GM21576 (cell line): ENCODE measurements around the gene PLEKHH3.

Source experiments
- ATAC-seq: cut with Tn5 transposase; IDR thresholded peaks from one replicate; pipeline ENCODE4 v1.9.1; 2021; ENCODE audit warnings: mild to moderate bottlenecking, moderate library complexity; ENCODE audit not compliant: unreplicated experiment

The PLEKHH3 gene

GRCh38 chr17:42676424-42677011, at the start of gene PLEKHH3:
PLEKHH3 (minus strand) TSS chr17:42676994; CDS start chr17:42676563, 431 bp downstream.
- no peak for ATAC-seq

GRCh38 chr17:42725143-42725542, 48.3 kb upstream of the PLEKHH3 start:
- ATAC-seq, result no peak

GRCh38 chr17:42723636-42724035, 46.8 kb upstream of the PLEKHH3 start:
- no peak for ATAC-seq

GRCh38 chr17:42720996-42721583, 44.3 kb upstream of the PLEKHH3 start:
- no peak for ATAC-seq

- ATAC-seq, result no peak
Measured at GRCh38 chr17:42709561-42709960, 32.8 kb upstream of the PLEKHH3 start.

- ATAC-seq, result no peak
Measured at GRCh38 chr17:42708588-42708987, 31.8 kb upstream of the PLEKHH3 start.

- ATAC-seq, result no peak
Measured at GRCh38 chr17:42706732-42707131, 29.9 kb upstream of the PLEKHH3 start.

GRCh38 chr17:42704837-42705494, 28.2 kb upstream of the PLEKHH3 start:
- ATAC-seq, result peak; percentile 68

GRCh38 chr17:42704490-42704836, 27.7 kb upstream of the PLEKHH3 start:
- no peak for ATAC-seq

- no peak for ATAC-seq
Measured at GRCh38 chr17:42702446-42702845, 25.7 kb upstream of the PLEKHH3 start.

GRCh38 chr17:42700586-42701289, 23.9 kb upstream of the PLEKHH3 start:
- ATAC-seq, result no peak

- ATAC-seq, result no peak
Measured at GRCh38 chr17:42699415-42699740, 22.6 kb upstream of the PLEKHH3 start.

GRCh38 chr17:42698736-42699414, 22.1 kb upstream of the PLEKHH3 start:
- no peak for ATAC-seq

- no peak for ATAC-seq
Measured at GRCh38 chr17:42697108-42697811, 20.5 kb upstream of the PLEKHH3 start.

- ATAC-seq, result no peak
Measured at GRCh38 chr17:42695500-42695899, 18.7 kb upstream of the PLEKHH3 start.

GRCh38 chr17:42694524-42694923, 17.7 kb upstream of the PLEKHH3 start:
- no peak for ATAC-seq

GRCh38 chr17:42692489-42692888, 15.7 kb upstream of the PLEKHH3 start:
- no peak for ATAC-seq

- ATAC-seq, result no peak
Measured at GRCh38 chr17:42691021-42691545, 14.3 kb upstream of the PLEKHH3 start.

GRCh38 chr17:42690596-42690995, 13.8 kb upstream of the PLEKHH3 start:
- ATAC-seq, result no peak

GRCh38 chr17:42687707-42688320, 11.0 kb upstream of the PLEKHH3 start:
- ATAC-seq, result no peak
